SK-N-MC (cell line): ENCODE data around the gene RAB10.
"Not testable (repeated sequence)": the region's sequence is repeated elsewhere in the genome, so short reads cannot be mapped to it uniquely, and the experiment has no call there.

Source experiments
- DNase-seq: peaks from one replicate; pipeline ENCODE4 v3.0.0-alpha.2; 2011; ENCODE audit warnings: low read depth, low spot score
- H3K27ac ChIP-seq: fragments of 200-600 bp; sonication (generic); 2 replicates; pipeline ENCODE4 v1.5.1; 2016; ENCODE audit warnings: mixed run types
- H3K36me3 ChIP-seq: fragments of 200-600 bp; sonication (generic); 2 replicates; pipeline ENCODE4 v1.6.1; 2017; ENCODE audit warnings: antibody characterized with exemption, low read length, mixed read lengths; ENCODE audit not compliant: insufficient read depth
- H3K4me3 ChIP-seq: fragments of 200-600 bp; sonication (generic); 2 replicates; pipeline ENCODE4 v1.5.1; 2016
- H3K9ac ChIP-seq: fragments of 200-600 bp; sonication (generic); 2 replicates; pipeline ENCODE4 v1.8.0; 2017; ENCODE audit warnings: mixed run types, mixed read lengths; ENCODE audit not compliant: insufficient read length
- H3K9me3 ChIP-seq: fragments of 200-600 bp; sonication (generic); 2 replicates; pipeline ENCODE4 v1.6.1; 2017; ENCODE audit warnings: low read depth, mild to moderate bottlenecking, antibody characterized with exemption, low read length, moderate library complexity, mixed read lengths
- EZH2 ChIP-seq: fragments of 200-600 bp; sonication (generic); IDR thresholded peaks from one replicate; pipeline ENCODE4 v1.6.1; 2017; ENCODE audit warnings: antibody characterized with exemption
- FOXP2 ChIP-seq: optimal IDR thresholded peaks from 2 replicates; pipeline ENCODE3; 2011; ENCODE audit warnings: mild to moderate bottlenecking, moderate library complexity; ENCODE audit not compliant: insufficient read depth; ENCODE audit errors: extremely low read length, control extremely low read depth
- POLR2AphosphoS5 ChIP-seq: IDR thresholded peaks from 2 replicates; pipeline ENCODE4 v1.6.1; 2012; ENCODE audit warnings: mild to moderate bottlenecking, low read depth, low read length, borderline replicate concordance

Gene RAB10

GRCh38 chr2:26089337-26089736 is 55.5 kb downstream of the RAB10 start:
- Histone ChIP-seq H3K27ac (no peak overlapping the region), H3K4me3 (no peak overlapping the region), H3K9me3 (no peaks in the 10 kb centered on the region), H3K9ac (no peak overlapping the region), H3K36me3 (peaks cover 10% of the 10 kb centered on the region)
- no peak for DNase-seq
- no peak for TF ChIP-seq POLR2AphosphoS5
- TF ChIP-seq EZH2, result no peak
- TF ChIP-seq FOXP2, result no peak

DNA sequence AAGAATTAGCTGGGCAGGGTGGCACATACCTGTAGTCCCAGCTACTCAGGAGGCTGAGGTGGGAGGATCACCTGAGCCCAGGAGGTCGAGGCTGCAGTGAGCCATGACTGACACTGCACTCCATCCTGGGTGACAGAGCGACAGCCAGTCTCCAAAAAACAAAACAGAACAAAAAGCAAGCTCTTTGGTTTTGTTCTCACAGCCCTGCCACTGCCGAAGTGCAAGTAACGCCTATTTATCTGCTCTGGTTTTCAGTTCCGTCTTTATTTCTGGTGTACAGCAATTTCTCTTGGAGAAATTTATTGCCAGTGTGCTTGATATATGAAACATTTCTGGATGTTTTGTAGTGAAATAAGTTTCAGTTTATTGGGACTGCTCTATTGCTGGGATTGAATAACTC is 61.9 kb downstream of the RAB10 start:
- Histone ChIP-seq H3K9me3 (no peaks in the 10 kb centered on the region), H3K27ac (0 out of 2 replicates have a peak overlapping the region, but pooled peaks have one; percentile 8), H3K36me3 (peaks cover 26% of the 10 kb centered on the region), H3K9ac (no peak overlapping the region), H3K4me3 (no peak overlapping the region)
- DNase-seq, result no peak
- no peak for TF ChIP-seq POLR2AphosphoS5
- TF ChIP-seq FOXP2, result no peak
- TF ChIP-seq EZH2, result no peak

- H3K9me3 ChIP-seq, result peaks cover 4% of the 10 kb centered on the region; the same call in 1 of the 2 replicates
- no peak for DNase-seq
- H3K36me3 ChIP-seq, result peaks cover 54% of the 10 kb centered on the region
- TF ChIP-seq FOXP2 (no peak), POLR2AphosphoS5 (no peak), EZH2 (no peak)
- H3K4me3 ChIP-seq, result no peak overlapping the region
- no peak overlapping the region for H3K9ac ChIP-seq
- H3K27ac ChIP-seq, result no peak overlapping the region
These were observed 66.0 kb downstream of the RAB10 start for GRCh38 chr2:26099933-26100332.

DNA sequence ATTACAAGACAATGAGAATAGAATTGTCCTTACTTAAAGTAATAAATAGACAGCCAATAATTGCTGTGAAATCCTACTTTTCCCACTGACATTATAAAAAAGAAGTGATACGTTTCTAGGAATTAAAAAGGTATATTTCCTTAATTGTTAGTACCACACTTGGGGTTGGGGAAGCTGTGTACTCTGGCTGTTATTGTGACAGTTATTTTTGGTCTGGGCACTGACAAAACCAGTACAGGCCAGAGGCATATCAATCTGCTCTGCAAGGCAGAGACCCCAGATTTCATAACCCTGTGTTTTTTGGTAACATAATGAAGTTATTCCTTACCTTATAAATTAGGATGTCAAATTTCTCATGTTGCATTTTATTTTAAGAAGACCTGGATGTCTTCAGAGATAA is 66.5 kb downstream of the RAB10 start:
- peaks cover 58% of the 10 kb centered on the region for H3K36me3 ChIP-seq
- TF ChIP-seq FOXP2, result no peak
- TF ChIP-seq POLR2AphosphoS5, result no peak
- no peak for TF ChIP-seq EZH2
- no peak overlapping the region for H3K4me3 ChIP-seq
- no peak overlapping the region for H3K9ac ChIP-seq
- no peak overlapping the region for H3K27ac ChIP-seq
- DNase-seq, result no peak
- peaks cover 4% of the 10 kb centered on the region; the same call in 1 of the 2 replicates for H3K9me3 ChIP-seq

- Histone ChIP-seq H3K9ac (no peak overlapping the region), H3K4me3 (no peak overlapping the region), H3K9me3 (peaks cover 4% of the 10 kb centered on the region; the same call in 1 of the 2 replicates), H3K27ac (no peak overlapping the region), H3K36me3 (peaks cover 64% of the 10 kb centered on the region)
- TF ChIP-seq EZH2 (no peak), POLR2AphosphoS5 (no peak), FOXP2 (no peak)
- DNase-seq, result no peak
These were observed 69.9 kb downstream of the RAB10 start for GRCh38 chr2:26103752-26104151.

DNA sequence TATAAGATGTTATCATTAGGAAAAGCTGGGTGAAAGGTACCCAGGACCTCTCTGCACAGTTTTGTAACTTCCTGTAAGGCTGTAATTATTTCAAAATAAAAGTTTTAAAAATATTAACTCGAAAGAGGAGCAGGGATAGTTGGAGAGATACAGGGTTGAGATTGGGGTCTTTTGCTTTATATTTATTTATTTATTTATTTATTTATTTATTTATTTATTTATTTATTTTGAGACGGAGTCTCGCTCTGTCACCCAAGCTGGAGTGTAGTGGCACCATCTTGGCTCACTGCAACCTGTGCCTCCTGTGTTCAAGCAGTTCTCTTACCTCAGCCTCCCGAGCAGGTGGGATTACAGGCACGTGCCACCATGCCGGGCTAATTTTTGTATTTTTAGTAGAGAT is 74.8 kb downstream of the RAB10 start:
- H3K9ac ChIP-seq, H3K9me3 ChIP-seq, DNase-seq, H3K4me3 ChIP-seq, H3K27ac ChIP-seq: not testable (repeated sequence)
- peaks cover 54% of the 10 kb centered on the region for H3K36me3 ChIP-seq

GRCh38 chr2:26112201-26112600 is 78.3 kb downstream of the RAB10 start:
- no peak for DNase-seq
- TF ChIP-seq EZH2 (no peak), FOXP2 (no peak)
- peaks cover 43% of the 10 kb centered on the region for H3K36me3 ChIP-seq
- no peak overlapping the region for H3K4me3 ChIP-seq
- no peak overlapping the region for H3K27ac ChIP-seq
- no peaks in the 10 kb centered on the region for H3K9me3 ChIP-seq
- H3K9ac ChIP-seq, result no peak overlapping the region

GRCh38 chr2:26114151-26114550 is 80.3 kb downstream of the RAB10 start:
- Histone ChIP-seq H3K27ac (no peak overlapping the region), H3K9me3 (no peaks in the 10 kb centered on the region), H3K36me3 (peaks cover 43% of the 10 kb centered on the region), H3K4me3 (no peak overlapping the region), H3K9ac (no peak overlapping the region)
- no peak for DNase-seq
- TF ChIP-seq EZH2, result no peak
- no peak for TF ChIP-seq FOXP2

GRCh38 chr2:26118682-26119081 is 84.8 kb downstream of the RAB10 start:
- DNase-seq, result no peak
- Histone ChIP-seq H3K9me3 (no peaks in the 10 kb centered on the region), H3K36me3 (peaks cover 12% of the 10 kb centered on the region; the same call in 1 of the 2 replicates), H3K4me3 (no peak overlapping the region), H3K9ac (no peak overlapping the region), H3K27ac (no peak overlapping the region)
- no peak for TF ChIP-seq POLR2AphosphoS5
- no peak for TF ChIP-seq EZH2
- TF ChIP-seq FOXP2, result no peak
